Epithelial cell of prostate (primary cell): ENCODE results near the gene MPC1.
A peak's percentile ranks its signal among the peaks of the same experiment; 100 is the strongest.

Source experiments
- DNase-seq: peaks from one replicate; pipeline ENCODE4 v3.0.0-alpha.2; 2011; ENCODE audit warnings: low read depth, low spot score
- H3K27ac ChIP-seq: fragments of 450-650 bp; 2 replicates; pipeline ENCODE4 v1.5.1; 2017; ENCODE audit warnings: mild to moderate bottlenecking

The MPC1 gene

DNA sequence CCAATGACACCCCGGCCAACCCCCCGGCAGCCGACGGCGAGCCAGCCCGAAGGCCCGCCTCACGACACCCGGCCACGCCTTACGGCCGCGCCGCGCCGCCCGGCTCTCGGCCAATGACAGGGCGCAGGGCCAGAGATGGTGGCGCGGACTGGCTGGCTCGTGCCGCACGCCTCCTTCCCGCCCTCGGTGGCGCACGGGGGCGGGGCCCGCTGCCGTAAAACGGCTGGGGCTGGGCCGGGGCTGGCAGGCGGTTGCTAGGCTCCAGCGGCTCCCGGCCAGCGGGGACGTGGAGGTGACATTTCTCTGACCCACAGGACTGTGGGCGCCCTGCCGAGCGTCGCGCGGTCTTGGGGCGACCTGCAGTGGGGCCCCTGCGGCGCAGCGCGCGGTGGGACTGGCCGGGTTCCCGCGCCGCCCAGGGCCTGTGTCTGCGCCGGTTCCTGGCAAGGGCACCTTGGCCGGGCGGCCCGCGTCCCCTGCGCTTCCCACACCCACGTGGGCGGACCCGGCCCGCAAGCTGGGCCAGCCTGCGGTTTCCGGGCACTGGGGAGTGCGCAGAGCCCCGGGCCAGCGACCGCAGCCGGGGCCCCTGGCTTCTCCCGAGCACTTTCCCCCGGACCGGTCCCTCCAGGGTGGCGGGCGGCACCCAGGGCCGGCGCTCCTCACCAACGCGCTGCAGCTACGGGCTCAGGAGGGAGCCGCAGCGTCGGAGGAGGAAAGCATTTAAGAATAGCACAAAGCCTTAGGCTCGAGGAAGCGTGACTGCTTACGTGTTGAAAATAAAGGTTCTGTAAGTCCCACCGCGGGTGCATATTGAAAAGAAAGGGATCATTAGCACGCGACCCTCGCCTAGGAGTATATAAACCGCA, at the start of gene MPC1:
Gene MPC1 (minus strand): TSS at position 8 of the 869 bp plus-strand sequence. CDS start 64 bp downstream, outside the sequence.
- DNase-seq = peak; percentile 83
- H3K27ac ChIP-seq = peak within 1 kb of the TSS; percentile 72

DNA sequence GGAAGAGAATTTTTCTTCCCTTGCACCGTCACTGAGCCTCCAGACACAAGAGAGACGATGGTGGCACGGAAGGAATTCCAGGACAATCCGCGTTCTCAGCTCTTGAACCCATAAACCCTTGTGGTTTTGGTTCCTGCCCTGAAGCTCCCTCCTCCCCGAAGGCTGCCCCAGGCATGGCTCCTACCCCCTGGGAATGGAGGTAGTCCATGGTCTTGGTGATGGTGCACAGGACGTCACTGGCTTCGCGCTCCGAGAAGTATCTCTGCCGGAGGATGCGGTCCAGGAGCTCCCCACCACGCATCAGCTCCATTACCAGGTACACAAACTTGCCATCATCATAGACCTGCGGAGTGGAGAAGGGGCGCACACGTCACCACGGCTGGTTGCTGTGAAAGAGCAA, 47.5 kb upstream of the MPC1 start:
- DNase-seq = no peak
- H3K27ac ChIP-seq = no peak overlapping the region

DNA sequence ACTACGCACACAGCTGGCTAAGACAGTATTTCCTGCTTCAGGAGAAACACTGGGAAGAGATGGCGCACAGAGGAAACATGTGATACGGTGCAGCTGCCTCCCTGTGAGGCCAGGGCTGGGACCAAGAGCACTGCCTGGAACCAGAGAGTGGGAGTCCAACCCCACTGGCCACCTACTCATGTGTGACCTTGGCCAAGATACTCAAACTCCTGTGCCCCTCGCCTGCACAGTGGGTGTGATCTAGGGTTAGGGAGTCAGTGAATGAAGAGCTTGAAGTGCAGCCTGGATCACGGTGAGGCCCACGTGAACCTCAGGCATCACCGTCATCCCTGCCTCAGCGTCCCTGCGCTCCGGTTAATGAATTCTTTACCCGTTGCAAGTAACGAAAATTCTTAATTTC, 41.7 kb upstream of the MPC1 start:
- no peak for DNase-seq
- H3K27ac ChIP-seq = no peak overlapping the region

DNA sequence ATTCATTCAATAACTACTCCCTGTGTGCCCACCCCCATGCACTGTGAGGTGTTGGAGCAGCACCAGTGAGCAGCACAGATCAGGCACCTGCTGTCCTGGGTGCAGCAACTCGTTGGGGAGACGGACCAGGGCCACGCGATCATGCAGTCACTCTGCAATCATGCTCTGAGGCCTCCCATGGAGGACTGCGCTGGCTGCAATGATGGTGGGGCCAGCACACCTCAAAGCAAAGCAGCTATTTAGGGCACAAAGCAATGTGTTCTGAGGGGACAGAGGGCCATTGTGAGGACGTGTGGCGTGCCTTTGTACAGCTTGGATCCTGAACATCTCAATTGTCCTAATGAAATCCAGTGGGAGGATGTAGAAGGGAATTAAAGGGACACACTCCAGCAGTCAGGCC, 41.0 kb upstream of the MPC1 start:
- no peak for DNase-seq
- no peak overlapping the region for H3K27ac ChIP-seq

DNA sequence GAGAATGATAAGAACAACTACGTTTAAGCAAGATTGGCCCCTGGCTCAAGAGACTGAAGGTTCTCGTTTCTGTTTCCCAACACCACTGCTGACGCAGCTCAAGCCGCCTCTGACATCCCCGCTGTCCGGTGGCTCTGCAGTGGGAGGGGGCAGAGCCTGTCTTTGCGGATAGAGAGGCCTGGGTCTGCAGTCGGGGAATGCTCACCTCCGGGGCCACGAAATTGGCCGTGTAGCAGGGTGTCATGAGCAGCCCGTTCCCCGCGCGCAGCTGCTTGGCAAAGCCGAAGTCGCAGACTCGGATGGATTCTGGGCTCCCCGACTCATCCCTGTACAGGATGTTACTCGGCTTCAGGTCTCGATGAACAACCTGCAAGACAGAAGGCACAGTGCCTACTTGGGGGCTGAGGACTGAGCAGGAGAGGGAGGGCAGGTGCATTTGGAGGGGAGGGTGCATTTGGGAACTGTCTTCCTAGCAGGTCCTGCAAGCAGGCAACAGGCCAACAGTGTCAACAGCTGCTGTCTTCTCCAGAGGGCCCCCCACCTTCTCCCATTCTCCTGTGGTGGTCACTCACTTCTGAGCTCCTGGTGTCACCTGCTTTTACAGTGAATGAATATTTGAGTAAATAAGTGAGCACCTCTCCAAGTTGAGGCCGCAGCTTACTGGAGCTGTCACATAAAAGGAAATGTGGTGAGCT, 40.5 kb upstream of the MPC1 start:
- no peak overlapping the region for H3K27ac ChIP-seq
- DNase-seq = no peak

DNA sequence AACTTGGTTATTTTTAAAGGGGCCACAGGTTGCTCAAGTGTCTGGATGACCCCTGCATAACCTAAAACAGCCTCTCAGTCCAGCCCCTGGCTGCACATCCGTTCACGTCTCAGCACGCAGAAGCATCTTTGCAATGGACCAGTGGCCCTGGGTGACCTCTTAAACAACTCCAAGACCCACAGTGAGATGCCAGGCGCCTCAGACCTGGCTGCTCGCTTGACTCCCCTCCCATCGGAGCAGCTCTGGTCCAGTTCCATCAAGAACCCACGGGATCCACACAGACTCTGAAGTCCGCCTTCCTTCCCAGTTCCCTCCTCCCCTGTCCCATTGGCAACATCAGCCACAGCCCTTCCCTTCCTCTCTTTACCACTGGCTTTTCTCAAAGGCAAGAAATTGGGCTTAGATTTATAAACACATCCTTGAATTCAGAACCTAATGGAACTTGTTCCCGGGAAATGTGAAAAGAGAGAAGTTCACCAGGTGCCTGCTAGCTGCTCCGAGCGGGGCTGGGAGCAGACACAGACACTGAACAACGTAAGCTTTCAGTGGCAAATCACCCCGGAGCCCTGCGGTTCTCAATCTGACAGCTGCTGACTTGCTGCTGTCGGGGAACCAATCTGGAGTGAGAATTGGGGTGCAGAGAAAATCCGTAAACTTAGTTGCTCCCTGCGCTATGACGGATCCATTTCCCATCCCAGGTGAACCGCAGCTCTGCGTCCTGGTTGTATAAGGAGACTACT, 39.6 kb upstream of the MPC1 start:
- H3K27ac ChIP-seq = no peak overlapping the region
- no peak for DNase-seq

DNA sequence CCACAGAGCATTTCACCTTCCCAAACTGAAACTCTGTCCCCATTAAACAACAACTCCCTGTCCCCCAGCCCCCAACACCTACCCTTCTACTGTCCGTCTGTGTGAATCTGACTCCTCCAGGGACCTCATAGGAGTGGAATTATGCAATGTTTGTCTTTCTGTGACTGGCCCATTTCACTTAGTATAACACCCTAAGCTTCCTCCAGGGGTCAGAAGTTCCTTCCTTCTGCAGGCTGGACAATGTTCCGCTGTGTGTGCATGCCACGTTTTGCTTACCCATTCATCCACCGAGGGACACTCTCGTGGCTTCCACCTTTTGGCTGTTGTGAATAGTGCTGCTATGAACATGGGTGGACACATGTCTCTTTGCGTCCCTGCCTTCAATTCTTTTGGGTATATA, 37.6 kb upstream of the MPC1 start:
- DNase-seq = no peak
- H3K27ac ChIP-seq = no peak overlapping the region

DNA sequence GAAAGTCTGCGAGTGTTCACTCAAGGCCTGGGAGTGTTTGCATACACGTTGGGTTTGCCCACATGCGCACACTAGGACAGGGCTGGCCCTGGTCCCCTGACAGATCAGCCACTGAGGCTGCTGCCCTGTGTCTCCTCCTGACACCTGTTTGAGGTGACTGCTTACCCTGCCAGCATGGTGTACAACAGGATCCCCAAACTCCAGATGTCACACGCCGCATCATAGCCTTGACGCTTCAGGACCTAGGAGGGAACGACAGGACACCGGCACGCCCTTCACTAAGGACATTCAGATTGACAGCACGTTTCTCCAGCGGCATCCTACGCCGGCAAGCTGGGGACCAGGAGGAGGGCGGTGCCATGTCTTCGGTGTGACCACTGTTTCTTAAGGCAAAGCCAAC, 37.0 kb upstream of the MPC1 start:
- no peak overlapping the region for H3K27ac ChIP-seq

DNA sequence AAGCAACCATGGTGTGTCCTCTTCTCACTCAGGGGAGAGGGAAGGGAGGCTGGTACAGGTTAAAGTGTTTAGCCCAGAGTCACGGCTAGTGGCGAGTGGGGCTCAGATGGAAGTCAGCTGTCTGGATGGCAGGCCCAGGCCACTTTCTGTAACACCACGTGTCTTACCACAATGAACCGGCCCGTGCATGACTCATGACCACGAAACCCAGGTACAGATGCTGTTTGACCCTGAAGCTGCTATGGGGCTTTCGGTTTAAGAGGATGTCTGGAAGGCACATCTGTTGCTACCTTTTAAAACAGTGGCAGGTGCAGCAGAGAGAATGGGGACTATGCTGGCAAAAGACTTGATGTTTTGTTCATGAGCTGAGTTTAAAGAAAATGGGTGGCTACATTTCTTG, 36.5 kb upstream of the MPC1 start:
- DNase-seq = peak; percentile 49
- no peak overlapping the region for H3K27ac ChIP-seq

More for the DNA sequence above, 37.0 kb upstream of the MPC1 start:
- DNase-seq = no peak

DNA sequence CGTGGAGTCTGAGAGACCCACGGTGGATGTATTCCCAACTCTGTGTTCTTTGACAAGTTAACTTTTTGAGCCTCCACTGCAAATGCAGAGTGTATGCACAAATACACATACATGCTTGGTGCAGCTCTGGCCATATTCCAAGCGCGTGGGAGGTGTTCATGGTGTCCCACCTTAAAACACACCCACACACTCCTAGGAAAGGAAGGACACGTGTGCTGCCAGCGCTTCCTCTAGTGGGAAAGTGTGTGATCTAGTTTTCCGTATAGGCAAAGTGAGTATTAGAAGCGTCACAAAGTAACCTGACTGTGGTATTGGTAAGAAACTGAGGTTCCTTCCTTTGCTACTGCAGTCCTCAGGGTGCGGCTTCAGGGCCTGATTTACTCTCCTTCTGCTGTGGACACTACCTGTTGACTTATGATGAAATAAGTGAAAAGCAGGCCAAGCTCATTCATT, 36.0 kb upstream of the MPC1 start:
- no peak overlapping the region for H3K27ac ChIP-seq
- no peak for DNase-seq

DNA sequence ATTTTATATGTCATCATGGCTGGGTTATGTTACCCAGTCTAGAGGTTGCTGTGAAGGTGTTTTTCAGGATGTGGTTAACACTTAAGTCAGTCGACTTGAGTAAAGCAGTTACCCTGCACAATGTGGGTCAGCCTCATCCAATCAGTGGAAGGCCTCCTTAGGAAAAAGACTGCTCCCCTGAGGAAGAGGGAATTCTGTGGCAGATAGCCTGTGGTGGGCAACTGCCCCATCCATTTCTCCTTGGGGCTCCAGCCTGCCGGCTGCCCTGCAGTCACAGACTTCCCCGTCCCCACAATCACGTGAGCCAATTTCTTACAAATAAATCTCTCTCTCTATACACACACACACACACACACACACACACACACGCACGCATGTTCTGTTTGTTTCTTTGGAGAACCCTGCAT, 34.5 kb upstream of the MPC1 start:
- no peak for DNase-seq
- no peak overlapping the region for H3K27ac ChIP-seq

DNA sequence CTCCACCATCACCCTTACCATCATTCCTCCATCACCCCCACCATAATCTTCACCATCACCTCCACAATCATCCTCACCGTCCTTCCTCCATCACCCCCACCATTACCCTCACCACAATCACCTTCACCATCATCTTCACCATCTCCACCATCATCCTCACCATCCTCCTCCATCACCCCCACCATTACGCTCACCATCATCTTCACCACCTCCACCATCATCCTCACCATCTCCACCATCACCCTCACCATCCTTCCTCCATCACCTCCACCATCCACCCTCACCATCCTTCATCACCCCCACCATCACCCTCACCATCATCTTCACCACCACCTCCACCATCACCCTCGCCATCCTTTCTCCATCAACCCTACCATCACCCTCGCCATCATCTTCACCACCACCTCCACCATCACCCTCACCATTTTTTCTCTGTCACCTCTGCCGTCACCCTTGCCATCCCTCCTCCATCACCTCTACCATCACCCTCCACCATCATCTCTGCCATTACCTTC, 33.1 kb upstream of the MPC1 start:
- H3K27ac ChIP-seq = no peak overlapping the region
- no peak for DNase-seq

DNA sequence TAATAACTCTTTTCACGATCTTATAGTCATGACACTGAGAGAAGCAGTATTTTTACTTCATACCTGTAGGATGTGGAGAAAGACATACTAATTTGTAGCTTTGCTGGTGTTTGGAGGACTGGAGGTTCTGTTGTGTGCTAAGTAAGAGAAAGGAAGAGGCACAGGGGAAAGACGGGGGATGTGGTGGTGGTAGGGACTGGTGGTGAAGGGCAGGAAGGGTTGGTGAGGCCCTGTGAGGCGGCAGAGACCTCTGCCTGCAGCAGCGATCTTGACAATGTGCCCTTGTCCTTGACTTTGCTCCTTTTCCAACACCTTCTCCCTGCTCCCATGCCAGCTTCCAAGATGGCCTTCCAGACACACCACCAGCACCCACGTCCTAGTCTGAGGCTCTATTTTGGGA, 32.6 kb upstream of the MPC1 start:
- H3K27ac ChIP-seq = no peak overlapping the region

DNA sequence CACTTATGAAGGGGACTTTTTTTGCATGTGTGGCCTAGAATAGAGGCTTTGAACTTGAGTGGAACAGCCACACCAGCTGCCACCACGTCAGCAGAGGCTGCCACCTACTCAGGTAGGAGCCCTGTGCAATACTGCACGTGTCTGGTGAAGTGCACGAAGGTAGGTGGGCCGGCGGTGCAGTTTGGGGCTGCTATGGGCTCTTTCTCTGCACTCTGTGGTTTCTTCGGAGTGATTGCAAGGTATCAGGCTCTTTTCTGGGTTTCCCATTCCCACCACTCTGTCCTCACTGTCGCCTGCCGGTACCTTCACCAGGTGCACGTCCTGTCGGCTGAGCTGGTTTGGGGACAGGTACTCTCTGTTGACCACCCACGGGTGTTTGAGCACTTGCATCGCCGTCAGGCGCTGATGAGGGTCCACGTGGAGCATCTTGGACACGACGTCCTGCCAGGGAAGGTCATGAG, 30.8 kb upstream of the MPC1 start:
- no peak for DNase-seq
- H3K27ac ChIP-seq = no peak overlapping the region

More for the DNA sequence above, 32.6 kb upstream of the MPC1 start:
- DNase-seq = no peak

DNA sequence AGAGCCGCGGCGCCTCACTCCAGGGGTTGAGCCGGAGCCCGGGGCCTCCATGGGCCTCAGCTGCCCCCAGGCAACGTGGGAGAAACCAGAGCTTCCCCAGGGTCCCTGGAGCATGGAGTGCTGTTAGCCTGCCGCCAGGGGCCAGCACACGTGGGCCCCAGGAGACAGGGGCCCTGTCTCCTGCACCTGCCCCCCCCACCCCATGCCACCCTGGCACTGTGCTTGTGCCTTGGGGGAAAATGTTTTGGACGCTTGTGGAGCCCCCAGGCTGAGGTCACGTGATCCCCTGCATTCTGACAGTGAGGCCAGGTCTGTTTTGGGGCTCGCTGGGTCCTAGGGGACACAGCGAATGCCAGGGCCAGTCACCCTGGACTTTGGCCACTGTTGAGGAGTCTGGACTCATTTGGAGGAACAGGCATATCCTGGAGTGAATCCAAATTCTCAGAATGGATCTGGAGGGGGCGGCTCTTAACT, 30.2 kb upstream of the MPC1 start:
- no peak for DNase-seq
- H3K27ac ChIP-seq = no peak overlapping the region

DNA sequence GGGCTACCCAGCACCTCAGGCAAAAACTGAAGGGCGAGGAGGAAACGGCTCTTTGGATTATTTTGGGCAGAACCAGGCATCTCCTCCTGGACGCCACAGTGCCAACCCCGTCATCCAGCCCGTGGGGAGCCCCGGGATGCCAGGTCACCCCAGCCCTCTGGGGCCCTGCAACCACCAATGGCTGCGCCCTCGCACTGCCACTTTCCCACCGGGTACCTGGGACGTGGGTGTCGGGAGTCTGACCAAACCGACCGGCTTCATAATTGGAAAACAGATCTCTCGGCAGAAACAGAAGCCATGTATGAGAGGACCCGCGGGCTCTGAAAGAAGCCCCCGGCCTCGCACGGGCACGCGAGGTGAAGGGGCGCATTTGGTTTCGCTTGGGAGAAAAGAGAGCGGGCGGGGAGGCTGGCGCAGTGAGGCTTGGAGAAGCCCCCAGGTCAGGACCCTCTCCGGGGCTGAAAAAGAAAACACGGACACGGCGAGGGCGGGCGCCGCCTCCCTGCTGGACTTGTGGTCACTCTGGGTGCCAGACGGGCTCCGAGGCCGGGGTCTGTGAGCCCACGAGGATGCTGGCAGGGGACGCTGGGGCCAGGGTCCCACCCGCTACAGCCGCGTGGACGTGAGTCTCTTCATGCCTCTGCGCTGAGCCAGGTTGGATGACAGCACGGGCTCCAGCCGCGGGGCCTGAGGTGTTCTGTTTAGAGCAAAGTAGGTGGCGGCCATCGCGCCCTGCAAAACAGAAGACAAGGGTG, 29.6 kb upstream of the MPC1 start:
- no peak for DNase-seq
- H3K27ac ChIP-seq = no peak overlapping the region

DNA sequence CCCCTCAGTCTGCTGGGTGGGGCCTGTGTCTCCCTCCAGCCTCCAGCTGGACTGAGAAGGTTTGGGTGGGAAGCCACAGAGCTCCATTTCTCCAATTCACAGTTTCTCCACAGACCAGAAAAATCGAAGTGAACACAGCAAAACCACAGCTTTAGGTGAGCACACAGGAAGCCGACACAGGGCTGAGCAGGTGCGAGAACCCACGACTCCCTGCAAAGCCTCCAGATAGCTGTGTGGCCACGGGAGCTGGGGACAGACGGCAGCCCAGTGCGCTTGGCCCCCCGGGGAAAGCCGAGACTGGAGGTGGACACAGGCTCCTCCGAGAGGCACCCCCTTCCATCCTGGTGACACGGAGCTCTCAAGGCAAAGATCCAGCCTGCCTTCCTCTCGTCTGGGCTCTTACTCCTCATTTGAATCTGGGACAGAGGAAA, 29.0 kb upstream of the MPC1 start:
- DNase-seq = no peak
- no peak overlapping the region for H3K27ac ChIP-seq

DNA sequence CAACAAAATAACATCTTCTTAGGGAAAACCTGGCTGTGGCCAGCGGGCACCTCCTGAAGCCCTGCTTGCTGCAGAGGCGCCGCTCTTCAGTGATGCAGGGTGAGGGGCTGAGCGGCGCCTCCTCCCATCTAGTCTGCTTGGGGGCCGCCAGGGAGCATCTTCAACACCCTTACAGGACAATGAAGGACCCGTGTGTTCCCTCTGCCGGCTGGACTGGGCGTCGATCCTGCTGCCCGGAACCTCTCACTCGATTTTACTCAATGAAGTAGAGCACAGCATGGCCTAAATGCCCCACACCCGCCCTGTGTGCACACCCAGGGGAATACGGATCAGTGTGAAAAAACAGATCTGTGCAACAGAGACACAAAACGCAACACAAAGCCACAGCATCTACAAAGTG, 28.5 kb upstream of the MPC1 start:
- H3K27ac ChIP-seq = no peak overlapping the region
- DNase-seq = no peak

DNA sequence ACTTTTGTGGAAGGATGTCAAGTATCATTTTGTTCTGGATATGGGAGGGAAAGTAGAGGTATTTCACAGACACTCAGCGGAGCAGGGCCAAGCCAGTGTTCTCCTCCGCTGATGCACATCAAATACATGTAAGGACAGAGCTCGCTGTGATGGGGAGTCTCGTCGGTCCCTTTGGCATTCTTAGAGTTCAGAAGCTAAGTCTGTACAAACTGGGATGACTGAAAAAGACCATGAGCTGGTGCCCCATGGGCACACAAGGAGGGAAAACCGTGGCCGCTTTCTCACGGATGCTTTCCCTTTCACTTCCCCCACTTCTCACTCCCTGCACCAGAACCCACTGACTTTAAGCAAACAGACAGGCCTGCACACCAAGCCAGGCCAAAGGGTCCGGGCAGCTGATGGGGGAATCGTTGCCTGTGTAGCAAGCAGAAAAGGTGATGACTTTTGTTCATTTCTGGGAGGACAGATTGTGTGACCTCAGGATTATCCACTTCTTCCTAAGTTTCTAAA, 27.7 kb upstream of the MPC1 start:
- H3K27ac ChIP-seq = no peak overlapping the region
- no peak for DNase-seq
